ENCODE results near the gene PIK3R3.

The PIK3R3 gene

GRCh38 chr1:46017876-46018503 is 114.4 kb downstream of the PIK3R3 start:
- no peak for DNase-seq
- Histone ChIP-seq H3K27ac (no peak overlapping the region), H3K4me3 (no peak overlapping the region), H3K27me3 (no peaks in the 10 kb centered on the region), H3K4me1 (no peaks in the 10 kb centered on the region), H3K9me3 (no peaks in the 10 kb centered on the region), H3K36me3 (peaks cover 11 to 25% (median 19%) of the 10 kb centered on the region in 3 donors)
- intact Hi-C loops (cut with DNase I; ENCODE audit: low total_unique reads), result no loop called here
- no peak for TF ChIP-seq CTCF (IDR thresholded peaks at IDR 0.05)

- DNase-seq, result no peak
- intact Hi-C loops (cut with DNase I; ENCODE audit: low total_unique reads), result no loop called here
- peaks cover 33 to 39% (median 39%) of the 10 kb centered on the region in 3 donors for H3K36me3 ChIP-seq
- H3K9me3 ChIP-seq, result no peaks in the 10 kb centered on the region
- TF ChIP-seq CTCF (IDR thresholded peaks at IDR 0.05), result no peak
- H3K4me3 ChIP-seq, result no peak overlapping the region
- no peak overlapping the region for H3K27ac ChIP-seq
- no peaks in the 10 kb centered on the region for H3K27me3 ChIP-seq
- H3K4me1 ChIP-seq, result no peaks in the 10 kb centered on the region
Observed at GRCh38 chr1:46013581-46013980, 118.8 kb downstream of the PIK3R3 start.

GRCh38 chr1:46012236-46012635 is 120.2 kb downstream of the PIK3R3 start:
- H3K9me3 ChIP-seq, result no peaks in the 10 kb centered on the region
- H3K36me3 ChIP-seq, result peaks cover 41 to 53% (median 52%) of the 10 kb centered on the region in 3 donors
- intact Hi-C loops (cut with DNase I; ENCODE audit: low total_unique reads), result no loop called here
- no peak overlapping the region for H3K4me3 ChIP-seq
- TF ChIP-seq CTCF (IDR thresholded peaks at IDR 0.05), result no peak
- no peaks in the 10 kb centered on the region for H3K4me1 ChIP-seq
- no peak for DNase-seq
- H3K27me3 ChIP-seq, result no peaks in the 10 kb centered on the region
- no peak overlapping the region for H3K27ac ChIP-seq

GRCh38 chr1:46011121-46011695 is 121.2 kb downstream of the PIK3R3 start:
- TF ChIP-seq CTCF (IDR thresholded peaks at IDR 0.05), result no peak
- Histone ChIP-seq H3K36me3 (peaks cover 52 to 63% (median 62%) of the 10 kb centered on the region in 3 donors), H3K4me3 (no peak overlapping the region), H3K9me3 (no peaks in the 10 kb centered on the region), H3K27me3 (no peaks in the 10 kb centered on the region), H3K4me1 (no peaks in the 10 kb centered on the region), H3K27ac (no peak overlapping the region)
- DNase-seq, result no peak
- intact Hi-C loops (cut with DNase I; ENCODE audit: low total_unique reads), result no loop called here

- Histone ChIP-seq H3K27ac (no peak overlapping the region), H3K4me3 (no peak overlapping the region), H3K27me3 (no peaks in the 10 kb centered on the region), H3K4me1 (no peaks in the 10 kb centered on the region), H3K9me3 (no peaks in the 10 kb centered on the region), H3K36me3 (peaks cover 57 to 69% (median 65%) of the 10 kb centered on the region in 3 donors)
- no peak for TF ChIP-seq CTCF (IDR thresholded peaks at IDR 0.05)
- intact Hi-C loops (cut with DNase I; ENCODE audit: low total_unique reads), result no loop called here
- no peak for DNase-seq
Observed at GRCh38 chr1:46010611-46011010, 121.8 kb downstream of the PIK3R3 start.
